Embryonic facial prominence (tissue), 1 donor: ENCODE data around the gene NKX1-1.
"Not testable (repeated sequence)": the region's sequence is repeated elsewhere in the genome, so short reads cannot be mapped to it uniquely, and the experiment has no call there.

ENCODE experiments used
- DNase-seq: peaks from one replicate; pipeline ENCODE4 v3.0.0-alpha.2; 2016; ENCODE audit errors: extremely low spot score

NKX1-1 gene

GRCh38 chr4:1404573-1405253 is 1.5 kb downstream of the NKX1-1 start:
- no peak for DNase-seq

GRCh38 chr4:1403591-1404572 is 2.4 kb downstream of the NKX1-1 start:
- DNase-seq, result no peak

GRCh38 chr4:1403177-1403583 is 3.1 kb downstream of the NKX1-1 start:
- no peak for DNase-seq

- DNase-seq, result no peak
Measured at GRCh38 chr4:1402516-1403091, 3.6 kb downstream of the NKX1-1 start.

GRCh38 chr4:1402021-1402515 is 4.2 kb downstream of the NKX1-1 start:
- DNase-seq, result no peak

GRCh38 chr4:1401409-1402020 is 4.7 kb downstream of the NKX1-1 start:
- DNase-seq, result no peak

- DNase-seq, result no peak
Measured at GRCh38 chr4:1400831-1401408, 5.3 kb downstream of the NKX1-1 start.

- DNase-seq, result no peak
Measured at GRCh38 chr4:1400191-1400805, 5.9 kb downstream of the NKX1-1 start.

GRCh38 chr4:1399508-1400190 is 6.6 kb downstream of the NKX1-1 start:
- no peak for DNase-seq

GRCh38 chr4:1398681-1399507 is 7.3 kb downstream of the NKX1-1 start:
- DNase-seq, result no peak

GRCh38 chr4:1396806-1397455 is 9.3 kb downstream of the NKX1-1 start:
- DNase-seq, result no peak

GRCh38 chr4:1395941-1396805 is 10.1 kb downstream of the NKX1-1 start:
- DNase-seq, result no peak

- not testable (repeated sequence) for DNase-seq
Measured at GRCh38 chr4:1395389-1395820, 10.8 kb downstream of the NKX1-1 start.

- DNase-seq, result not testable (repeated sequence)
Measured at GRCh38 chr4:1394554-1395388, 11.5 kb downstream of the NKX1-1 start.

- DNase-seq, result no peak
Measured at GRCh38 chr4:1393866-1394265, 12.4 kb downstream of the NKX1-1 start.

- not testable (repeated sequence) for DNase-seq
Measured at GRCh38 chr4:1393363-1393762, 12.9 kb downstream of the NKX1-1 start.
